ENCODE data around the gene HIPK2.

- TF ChIP-seq POLR2A (IDR thresholded peaks at IDR 0.05; ENCODE audit: low read depth, low read length), result no peak
- TF ChIP-seq POLR2AphosphoS5 (IDR thresholded peaks at IDR 0.05; ENCODE audit: low read depth, low read length), result no peak
- TF ChIP-seq TAF1 (IDR thresholded peaks at IDR 0.05; ENCODE audit: borderline replicate concordance, low read depth, low read length), result no peak
Measured at GRCh38 chr7:139629392-139630082, 148.3 kb downstream of the HIPK2 start.
